ENCODE results near the gene ITFG1.

DNA sequence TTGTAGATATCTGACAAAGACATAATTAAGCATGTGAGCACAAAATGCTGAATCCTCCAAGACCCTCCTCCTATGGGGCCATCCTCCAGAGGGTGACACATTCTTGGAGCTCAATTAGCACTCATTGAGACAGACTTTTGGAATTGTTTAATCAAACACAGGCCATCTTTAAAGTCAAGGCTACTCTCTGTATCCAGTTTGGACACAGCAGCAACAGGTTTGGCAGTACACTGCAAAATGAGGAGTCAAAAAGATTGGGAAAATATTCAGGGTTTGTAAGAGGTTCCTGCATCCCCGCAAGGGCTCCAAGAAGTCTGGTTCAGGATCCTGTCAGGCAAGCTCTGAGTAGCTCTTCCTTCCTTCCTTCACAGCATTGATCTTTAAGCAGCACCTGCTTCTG, 1.3 kb downstream of the ITFG1 start:
- TF ChIP-seq CTCF (IDR thresholded peaks at IDR 0.05): no peak
- TF ChIP-seq POLR2AphosphoS5 (IDR thresholded peaks at IDR 0.05): no peak
- TF ChIP-seq POLR2A (IDR thresholded peaks at IDR 0.05): no peak

Data from gastroesophageal sphincter (tissue), 3 donors.